Urinary bladder (tissue), 4 donors: ENCODE results near the gene ZNF407. TPM values are rescaled to one million over a fixed set of nuclear protein-coding genes. Genes with fewer than 3 reads are reported as not detected.
"Not testable (repeated sequence)": the region's sequence is repeated elsewhere in the genome, so short reads cannot be mapped to it uniquely, and the experiment has no call there.

Experiments
- DNase-seq: peaks from one replicate; pipeline ENCODE4 v3.0.0-alpha.2; 2015; ENCODE audit errors: extremely low spot score
- H3K27ac ChIP-seq: one replicate; pipeline ENCODE4 v1.5.1; 2013; ENCODE audit warnings: low read depth, mild to moderate bottlenecking, moderate library complexity
- H3K36me3 ChIP-seq: one replicate; pipeline ENCODE4 v1.6.1; 2013; ENCODE audit warnings: mild to moderate bottlenecking, moderate library complexity; ENCODE audit not compliant: insufficient read depth
- H3K4me1 ChIP-seq: one replicate; pipeline ENCODE4 v1.6.1; 2013; ENCODE audit warnings: mild to moderate bottlenecking, moderate library complexity; ENCODE audit not compliant: insufficient read depth
- H3K4me3 ChIP-seq: one replicate; pipeline ENCODE4 v1.5.1; 2013; ENCODE audit warnings: low read depth, low read length
- WGBS: extraction: QIAGEN DNeasy Blood & Tissue Kit; methylation state at CpG from one replicate; pipeline ENCODE4 v1.1.7; 2013; 5-methylcytosine and 5-hydroxymethylcytosine counted together
- polyA plus RNA-seq: library from polyadenylated mRNA; stranded (reverse); fragments of 200-250 nt; gene quantifications from one replicate; pipeline ENCODE4 v1.2.3, GENCODE V29; 2013
- total RNA-seq: library from RNA; depleted of rRNA; stranded (reverse); fragments of >200 nt; gene quantifications from one replicate; pipeline ENCODE4 v1.2.3, GENCODE V29; 2014
- donor health status: healthy with polysubstance abuse.
- donor health status: healthy.

ZNF407 gene
- total and polyA plus RNA-seq, 2 donors = 5.9 to 40.8 TPM

- WGBS = 66% methylated on average over 22 of the region's 22 CpGs
- no peak overlapping the region for H3K4me3 ChIP-seq
- DNase-seq = peak; percentile 43
- no peaks in the 10 kb centered on the region for H3K4me1 ChIP-seq
- H3K36me3 ChIP-seq = no peaks in the 10 kb centered on the region
- H3K27ac ChIP-seq = no peak overlapping the region
These were observed 473.2 kb downstream of the ZNF407 start for GRCh38 chr18:75070625-75071483.

GRCh38 chr18:75071484-75071785 is 473.8 kb downstream of the ZNF407 start:
- H3K4me3 ChIP-seq = no peak overlapping the region
- WGBS = 79% methylated on average over 9 of the region's 9 CpGs
- H3K36me3 ChIP-seq = no peaks in the 10 kb centered on the region
- DNase-seq = no peak
- no peaks in the 10 kb centered on the region for H3K4me1 ChIP-seq
- no peak overlapping the region for H3K27ac ChIP-seq

- Histone ChIP-seq H3K4me1 (no peaks in the 10 kb centered on the region), H3K27ac (no peak overlapping the region), H3K4me3 (no peak overlapping the region), H3K36me3 (no peaks in the 10 kb centered on the region)
- 95% methylated on average over 28 of the region's 28 CpGs for WGBS
- DNase-seq = no peak
These were observed 474.4 kb downstream of the ZNF407 start for GRCh38 chr18:75071866-75072671.

- 96% methylated on average over 21 of the region's 21 CpGs for WGBS
- Histone ChIP-seq H3K36me3 (no peaks in the 10 kb centered on the region), H3K4me3 (no peak overlapping the region), H3K4me1 (no peaks in the 10 kb centered on the region), H3K27ac (no peak overlapping the region)
- no peak for DNase-seq
These were observed 475.2 kb downstream of the ZNF407 start for GRCh38 chr18:75072672-75073371.

- no peak for DNase-seq
- 93% methylated on average over 9 of the region's 9 CpGs for WGBS
- no peak overlapping the region for H3K4me3 ChIP-seq
- no peak overlapping the region for H3K27ac ChIP-seq
- no peaks in the 10 kb centered on the region for H3K36me3 ChIP-seq
- H3K4me1 ChIP-seq = no peaks in the 10 kb centered on the region
These were observed 476.0 kb downstream of the ZNF407 start for GRCh38 chr18:75073654-75074053.

- 86% methylated on average over 13 of the region's 13 CpGs for WGBS
- no peak overlapping the region for H3K4me3 ChIP-seq
- H3K4me1 ChIP-seq = no peaks in the 10 kb centered on the region
- DNase-seq = no peak
- H3K36me3 ChIP-seq = no peaks in the 10 kb centered on the region
- H3K27ac ChIP-seq = no peak overlapping the region
These were observed 476.7 kb downstream of the ZNF407 start for GRCh38 chr18:75074196-75075015.

- WGBS = 83% methylated on average over 3 of the region's 3 CpGs
- no peak for DNase-seq
- Histone ChIP-seq H3K4me3 (no peak overlapping the region), H3K27ac (no peak overlapping the region), H3K36me3 (no peaks in the 10 kb centered on the region), H3K4me1 (no peaks in the 10 kb centered on the region)
These were observed 477.3 kb downstream of the ZNF407 start for GRCh38 chr18:75075016-75075305.

- WGBS = 93% methylated on average over 12 of the region's 12 CpGs
- H3K27ac ChIP-seq = no peak overlapping the region
- H3K4me1 ChIP-seq = no peaks in the 10 kb centered on the region
- no peaks in the 10 kb centered on the region for H3K36me3 ChIP-seq
- DNase-seq = no peak
- no peak overlapping the region for H3K4me3 ChIP-seq
These were observed 477.8 kb downstream of the ZNF407 start for GRCh38 chr18:75075429-75075841.

- no peaks in the 10 kb centered on the region for H3K4me1 ChIP-seq
- H3K36me3 ChIP-seq = no peaks in the 10 kb centered on the region
- 90% methylated on average over 5 of the region's 5 CpGs for WGBS
- no peak overlapping the region for H3K27ac ChIP-seq
- no peak overlapping the region for H3K4me3 ChIP-seq
- no peak for DNase-seq
These were observed 478.6 kb downstream of the ZNF407 start for GRCh38 chr18:75076286-75076685.

GRCh38 chr18:75081486-75081885 is 483.8 kb downstream of the ZNF407 start:
- WGBS = 95% methylated on average over 8 of the region's 8 CpGs
- no peaks in the 10 kb centered on the region for H3K36me3 ChIP-seq
- H3K4me3 ChIP-seq = no peak overlapping the region
- no peaks in the 10 kb centered on the region for H3K4me1 ChIP-seq
- H3K27ac ChIP-seq = no peak overlapping the region
- DNase-seq = no peak

GRCh38 chr18:75083131-75083530 is 485.5 kb downstream of the ZNF407 start:
- no peak for DNase-seq
- no peak overlapping the region for H3K4me3 ChIP-seq
- no peaks in the 10 kb centered on the region for H3K4me1 ChIP-seq
- WGBS = 98% methylated on average over 5 of the region's 5 CpGs
- no peaks in the 10 kb centered on the region for H3K36me3 ChIP-seq
- H3K27ac ChIP-seq = no peak overlapping the region

- no peaks in the 10 kb centered on the region for H3K36me3 ChIP-seq
- no peak overlapping the region for H3K27ac ChIP-seq
- no peak for DNase-seq
- H3K4me3 ChIP-seq = no peak overlapping the region
- 88% methylated on average over 9 of the region's 9 CpGs for WGBS
- H3K4me1 ChIP-seq = no peaks in the 10 kb centered on the region
These were observed 486.1 kb downstream of the ZNF407 start for GRCh38 chr18:75083761-75084160.

GRCh38 chr18:75085676-75086075 is 488.0 kb downstream of the ZNF407 start:
- H3K4me1 ChIP-seq, DNase-seq, H3K27ac ChIP-seq, H3K4me3 ChIP-seq, H3K36me3 ChIP-seq: not testable (repeated sequence)
- WGBS = 92% methylated on average over 8 of the region's 8 CpGs
